ENCODE measurements around the gene FBXW7. TPM values are rescaled to one million over a fixed set of nuclear protein-coding genes. Genes with fewer than 3 reads are reported as not detected.
A peak's percentile ranks its signal among the peaks of the same experiment; 100 is the strongest.

FBXW7 gene
- total RNA-seq, 2 experiments from 2014 or later: 128 to 140 TPM

GRCh38 chr4:152443859-152444258 is 92.0 kb downstream of the FBXW7 start:
- POLR2A ChIA-PET: no interaction called here
- Histone ChIP-seq H3K4me1 (ENCODE audit: insufficient read depth, low read length) (no peaks in the 10 kb centered on the region), H3K27me3 (ENCODE audit: control insufficient read depth in 1 of 2, insufficient read depth in 2 of 2, low read length in 2 of 2) (no peaks in the 10 kb centered on the region), H3K9me3 (ENCODE audit: control insufficient read depth in 1 of 2, insufficient read depth in 1 of 2, low read length in 2 of 2) (no peaks in the 10 kb centered on the region), H3K4me3 (ENCODE audit: low read length) (no peak overlapping the region), H3K27ac (ENCODE audit: low read depth in 1 of 2, low read length in 2 of 2) (no peak overlapping the region), H3K36me3 (ENCODE audit: insufficient read depth, low read length) (no peaks in the 10 kb centered on the region)
- Mint-ChIP-seq H3K27me3 (no peaks in the 10 kb centered on the region), H3K36me3 (ENCODE audit: low read depth) (peaks cover 12% of the 10 kb centered on the region), H3K4me3 (no peak overlapping the region), H3K4me1 (ENCODE audit: low read depth) (peaks cover 44% of the 10 kb centered on the region), H3K9me3 (no peaks in the 10 kb centered on the region), H3K27ac (no peak overlapping the region)
- ATAC-seq (ENCODE audit: poor library complexity) (no peak), DNase-seq (no peak)
- TF ChIP-seq CTCF (IDR thresholded peaks at IDR 0.05): no peak
- CTCF ChIA-PET: no interaction called here
- intact Hi-C loops (cut with DNase I, micrococcal nuclease): no loop called here

GRCh38 chr4:152437561-152437960 is 98.3 kb downstream of the FBXW7 start:
- no peak overlapping the region for H3K4me3 Mint-ChIP-seq
- ATAC-seq (ENCODE audit: poor library complexity) (no peak), DNase-seq (no peak)
- no peak overlapping the region for H3K4me3 ChIP-seq (ENCODE audit: low read length)
- peaks cover 20% of the 10 kb centered on the region for H3K36me3 Mint-ChIP-seq (ENCODE audit: low read depth)
- no peak overlapping the region for H3K27ac ChIP-seq (ENCODE audit: low read depth in 1 of 2, low read length in 2 of 2)
- ChIA-PET CTCF (no interaction called here), POLR2A (no interaction called here)
- H3K27me3 Mint-ChIP-seq: no peaks in the 10 kb centered on the region
- intact Hi-C loops (cut with DNase I, micrococcal nuclease): no loop called here
- no peaks in the 10 kb centered on the region for H3K9me3 Mint-ChIP-seq
- H3K27ac Mint-ChIP-seq: no peak overlapping the region
- no peaks in the 10 kb centered on the region for H3K4me1 ChIP-seq (ENCODE audit: insufficient read depth, low read length)
- no peaks in the 10 kb centered on the region for H3K9me3 ChIP-seq (ENCODE audit: control insufficient read depth in 1 of 2, insufficient read depth in 1 of 2, low read length in 2 of 2)
- TF ChIP-seq CTCF (IDR thresholded peaks at IDR 0.05): no peak
- no peaks in the 10 kb centered on the region for H3K36me3 ChIP-seq (ENCODE audit: insufficient read depth, low read length)
- no peaks in the 10 kb centered on the region for H3K27me3 ChIP-seq (ENCODE audit: control insufficient read depth in 1 of 2, insufficient read depth in 2 of 2, low read length in 2 of 2)
- peaks cover 31% of the 10 kb centered on the region for H3K4me1 Mint-ChIP-seq (ENCODE audit: low read depth)

GRCh38 chr4:152436384-152436783 is 99.5 kb downstream of the FBXW7 start:
- Mint-ChIP-seq H3K4me3 (no peak overlapping the region), H3K27ac (no peak overlapping the region), H3K4me1 (ENCODE audit: low read depth) (peaks cover 37% of the 10 kb centered on the region), H3K36me3 (ENCODE audit: low read depth) (peaks cover 20% of the 10 kb centered on the region), H3K27me3 (no peaks in the 10 kb centered on the region), H3K9me3 (no peaks in the 10 kb centered on the region)
- no peaks in the 10 kb centered on the region for H3K9me3 ChIP-seq (ENCODE audit: control insufficient read depth in 1 of 2, insufficient read depth in 1 of 2, low read length in 2 of 2)
- no peak for TF ChIP-seq CTCF (IDR thresholded peaks at IDR 0.05)
- ATAC-seq (ENCODE audit: poor library complexity) (no peak), DNase-seq (peak in 2 of 14 experiments; percentile 10 to 11)
- CTCF ChIA-PET: interaction anchor here (1.1 kb wide), 1 partner anchor 10 kb away, joined by 4 read pairs; no protein-coding TSS in a partner anchor
- no peak overlapping the region for H3K27ac ChIP-seq (ENCODE audit: low read depth in 1 of 2, low read length in 2 of 2)
- POLR2A ChIA-PET: no interaction called here
- H3K27me3 ChIP-seq (ENCODE audit: control insufficient read depth in 1 of 2, insufficient read depth in 2 of 2, low read length in 2 of 2): no peaks in the 10 kb centered on the region
- H3K4me1 ChIP-seq (ENCODE audit: insufficient read depth, low read length): no peaks in the 10 kb centered on the region
- H3K36me3 ChIP-seq (ENCODE audit: insufficient read depth, low read length): no peaks in the 10 kb centered on the region
- intact Hi-C loops (cut with DNase I, micrococcal nuclease): no loop called here
- no peak overlapping the region for H3K4me3 ChIP-seq (ENCODE audit: low read length)

Data from CD4-positive, alpha-beta T cell (primary cell).